Activated CD8-positive, alpha-beta memory T cell treated with anti-CD3 and anti-CD28 coated beads for 48 hours (primary cell): ENCODE measurements around the gene CEBPZOS.
A peak's percentile ranks its signal among the peaks of the same experiment; 100 is the strongest.

ENCODE experiments used
- DNase-seq, 3 experiments: peaks; one replicate each; pipeline ENCODE4 v3.0.0-alpha.2; 2020; ENCODE audit warnings: low read depth in 2 of 3, low spot score in 2 of 3

The CEBPZOS gene

DNA sequence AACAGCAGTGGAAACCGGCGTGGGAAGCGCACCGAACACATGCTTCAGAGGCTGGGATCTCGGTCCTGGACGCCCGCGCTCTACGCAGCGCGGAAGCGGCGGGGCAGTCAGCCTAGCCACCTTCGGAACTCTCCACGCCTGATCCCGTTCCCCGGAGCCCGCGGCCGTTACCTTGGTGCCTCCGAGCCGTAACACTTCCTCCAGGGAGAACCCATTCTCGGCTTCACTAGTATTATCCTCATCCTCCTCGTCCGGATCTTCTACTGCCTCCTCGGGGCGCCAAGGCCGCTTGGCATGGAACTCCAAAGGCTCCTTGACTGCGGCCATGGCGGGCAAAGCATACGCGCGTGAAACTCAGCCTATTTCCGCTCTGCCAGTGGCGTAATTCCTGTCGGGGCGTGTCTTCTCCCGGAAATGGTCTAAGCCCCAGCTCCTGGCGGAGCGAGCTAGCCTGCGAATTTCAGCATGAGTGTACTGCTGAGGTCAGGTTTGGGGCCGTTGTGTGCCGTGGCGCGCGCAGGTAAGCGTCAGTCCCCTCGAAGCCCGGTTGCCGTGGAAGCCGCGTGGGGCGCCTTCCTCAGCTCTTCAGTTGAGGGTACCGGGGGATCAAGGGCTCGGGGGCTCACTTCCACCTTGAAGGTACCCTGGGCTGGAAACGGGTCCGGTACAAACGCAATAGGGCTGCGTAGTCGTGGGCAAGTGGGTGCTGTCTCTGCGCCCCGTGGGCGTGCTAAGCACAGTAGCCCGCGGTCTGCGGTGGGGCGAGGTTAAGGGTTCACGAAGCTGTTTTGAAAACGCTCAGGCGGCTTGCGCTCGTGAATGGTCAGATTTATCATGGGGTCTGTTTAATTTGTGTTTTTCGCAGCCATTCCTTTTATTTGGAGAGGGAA, 35.2 kb downstream of the CEBPZOS start, which contains the start of the genes CEBPZ and NDUFAF7:
Gene CEBPZ (minus strand): TSS at position 356 of the 890 bp plus-strand sequence. CDS start 29 bp downstream, at position 327.
Gene NDUFAF7 (plus strand): TSS at position 418 of the 890 bp plus-strand sequence. CDS start 48 bp downstream, at position 466.
- DNase-seq, result peak; percentile 75 to 80 (median 77)

DNA sequence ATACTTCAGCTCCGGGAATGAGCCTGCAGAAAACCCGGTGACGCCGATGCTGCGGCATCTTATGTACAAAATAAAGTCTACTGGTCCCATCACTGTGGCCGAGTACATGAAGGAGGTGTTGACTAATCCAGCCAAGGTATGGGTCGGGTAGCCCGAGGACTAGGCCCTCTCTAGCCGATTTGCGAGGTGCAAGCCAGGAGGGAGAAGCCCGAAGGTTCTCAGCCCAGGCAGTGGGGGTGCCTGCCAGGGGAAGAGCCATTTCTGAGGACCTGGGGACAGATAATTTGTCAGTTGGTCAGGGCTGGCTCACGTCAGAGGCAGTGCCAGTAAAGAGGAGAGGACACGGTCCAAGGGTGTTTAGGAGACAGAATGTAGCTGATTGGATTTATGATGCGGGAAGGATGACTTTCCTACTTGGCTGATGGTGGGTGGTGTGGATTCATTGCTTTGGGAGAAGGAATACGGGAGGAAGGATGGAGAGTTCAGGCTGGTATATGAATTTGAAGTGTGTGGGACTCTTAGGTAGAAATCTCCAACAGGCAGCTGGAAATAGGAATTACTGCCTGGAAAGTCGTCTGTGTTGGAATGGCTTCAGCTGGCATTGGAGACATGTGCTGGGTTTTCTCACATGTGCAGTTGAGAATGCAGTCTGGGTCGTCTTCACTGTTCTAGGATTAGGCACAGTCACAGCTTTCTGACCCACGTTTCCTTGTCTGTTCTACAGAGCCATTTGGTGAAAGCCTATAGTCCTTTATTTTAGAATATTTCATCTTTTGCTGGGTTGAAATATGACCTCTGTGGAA, 36.0 kb downstream of the CEBPZOS start:
- DNase-seq, result no peak

DNA sequence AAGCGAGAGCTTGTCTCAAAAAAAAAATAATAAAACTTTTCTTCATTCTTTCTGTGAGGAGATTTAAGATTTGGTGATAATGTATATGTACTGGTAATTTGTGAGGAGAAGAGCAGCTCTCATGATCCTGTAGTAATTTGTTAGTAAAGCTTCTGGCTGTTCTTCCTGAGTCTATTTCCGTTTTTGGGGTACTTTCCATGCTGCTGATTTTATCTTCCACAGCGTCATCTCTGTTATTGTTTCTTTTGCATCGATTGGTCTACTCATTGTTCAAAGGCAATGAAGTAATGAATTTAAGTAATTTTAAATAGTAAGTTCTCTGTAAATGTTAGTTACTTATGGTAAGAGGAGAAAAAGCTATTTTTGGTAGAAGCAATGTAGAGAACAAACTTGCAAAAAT, 47.1 kb downstream of the CEBPZOS start:
- DNase-seq, result no peak

DNA sequence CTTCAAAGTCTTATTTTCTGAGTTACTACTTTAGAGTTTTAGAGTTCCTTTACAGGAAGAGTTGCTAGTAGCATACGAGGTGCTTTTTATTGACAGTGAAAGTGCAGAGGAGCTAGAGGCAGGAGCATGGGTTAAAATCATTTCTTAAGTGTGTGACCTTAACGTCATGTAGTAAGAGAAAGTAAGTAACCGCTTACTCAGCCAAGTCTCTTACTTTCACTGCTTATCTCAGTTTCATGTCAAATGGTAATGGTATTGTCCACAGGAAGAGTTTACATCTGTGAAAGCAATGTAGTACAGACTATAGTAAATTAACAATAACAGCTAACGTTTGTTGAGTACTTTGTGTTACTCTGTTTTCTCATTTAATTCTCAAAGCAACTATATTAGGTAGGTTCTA, 47.7 kb downstream of the CEBPZOS start:
- DNase-seq, result no peak

DNA sequence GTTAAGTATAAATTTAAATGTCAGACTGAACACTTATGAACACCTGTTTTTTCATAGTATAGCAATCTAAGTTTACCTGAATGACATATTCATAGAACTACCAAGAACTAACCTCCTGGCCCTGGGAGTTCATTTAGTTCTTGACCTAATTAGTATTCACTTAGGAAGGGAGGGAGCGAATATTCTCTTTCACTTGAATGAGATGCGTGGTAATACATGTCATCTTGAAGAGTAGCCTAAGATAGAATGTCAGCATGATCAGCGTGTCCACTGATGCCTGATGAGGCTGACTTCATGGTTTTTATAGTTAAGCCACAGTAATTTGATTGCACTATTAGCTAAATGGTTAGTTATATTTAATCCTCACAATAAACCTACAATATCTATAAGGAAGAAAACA, 48.5 kb downstream of the CEBPZOS start:
- no peak for DNase-seq

DNA sequence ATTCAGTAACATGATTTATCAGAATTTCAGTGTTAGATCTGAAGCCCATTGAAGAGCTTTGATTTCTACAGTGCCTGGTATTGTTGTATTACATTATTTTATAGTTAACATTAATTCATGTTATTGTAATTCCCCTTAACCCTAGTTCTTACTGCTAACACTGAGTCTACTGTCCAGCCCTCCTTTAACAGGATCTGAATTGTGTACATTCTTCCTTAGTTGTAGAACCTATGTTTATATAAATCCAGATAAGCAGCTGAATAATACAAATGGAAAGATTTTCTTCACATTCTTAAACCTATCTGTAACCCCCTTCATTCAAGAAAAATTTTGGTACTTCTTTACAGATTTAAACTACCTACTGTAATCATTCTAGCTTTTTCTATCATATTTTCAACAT, 49.9 kb downstream of the CEBPZOS start:
- no peak for DNase-seq

DNA sequence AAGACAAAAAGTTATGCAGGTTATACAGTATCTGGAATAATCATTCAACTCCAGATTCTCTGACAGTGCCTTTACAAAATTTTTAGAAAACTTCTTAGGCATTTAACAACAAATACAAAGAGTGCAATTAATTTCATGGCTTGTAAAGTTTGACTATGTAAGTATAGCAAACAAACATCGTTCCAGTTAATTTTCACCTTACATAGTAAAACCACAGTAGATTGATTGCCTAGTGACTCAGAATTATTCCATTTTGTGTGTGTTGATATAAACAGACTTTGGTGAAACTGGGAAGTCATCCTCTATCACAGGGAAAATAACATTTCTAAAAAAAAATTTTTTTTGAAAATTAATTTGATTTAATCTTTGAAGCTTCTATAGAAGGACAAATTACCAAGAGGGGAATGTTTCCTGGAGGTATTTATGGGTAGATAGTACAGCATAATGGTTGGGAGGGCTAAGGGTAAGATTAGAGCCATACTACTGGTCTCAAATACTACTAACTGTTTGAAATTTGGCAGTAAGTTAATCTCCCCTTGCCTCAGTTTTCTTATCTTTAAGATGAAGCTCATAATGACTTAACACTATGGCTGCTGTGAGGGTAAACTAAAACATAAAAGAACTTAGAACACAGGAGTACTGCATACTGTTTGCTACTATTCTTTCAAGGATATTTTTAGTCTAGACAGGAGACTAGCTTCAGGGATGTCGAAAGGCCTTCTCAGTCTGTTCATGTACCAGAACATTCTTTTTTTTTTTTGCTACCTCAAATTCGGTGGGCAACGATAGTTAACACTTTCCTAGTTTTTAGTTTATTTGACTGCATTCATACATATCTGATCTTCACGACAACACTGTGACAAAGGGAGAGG, 54.8 kb downstream of the CEBPZOS start:
- no peak for DNase-seq
